ENCODE measurements around the gene ARX. TPM values are rescaled to one million over a fixed set of nuclear protein-coding genes. Genes with fewer than 3 reads are reported as not detected.

ARX gene
- total and polyA plus RNA-seq, 9 donors = 21.8 to 152 (median 78.0) TPM

DNA sequence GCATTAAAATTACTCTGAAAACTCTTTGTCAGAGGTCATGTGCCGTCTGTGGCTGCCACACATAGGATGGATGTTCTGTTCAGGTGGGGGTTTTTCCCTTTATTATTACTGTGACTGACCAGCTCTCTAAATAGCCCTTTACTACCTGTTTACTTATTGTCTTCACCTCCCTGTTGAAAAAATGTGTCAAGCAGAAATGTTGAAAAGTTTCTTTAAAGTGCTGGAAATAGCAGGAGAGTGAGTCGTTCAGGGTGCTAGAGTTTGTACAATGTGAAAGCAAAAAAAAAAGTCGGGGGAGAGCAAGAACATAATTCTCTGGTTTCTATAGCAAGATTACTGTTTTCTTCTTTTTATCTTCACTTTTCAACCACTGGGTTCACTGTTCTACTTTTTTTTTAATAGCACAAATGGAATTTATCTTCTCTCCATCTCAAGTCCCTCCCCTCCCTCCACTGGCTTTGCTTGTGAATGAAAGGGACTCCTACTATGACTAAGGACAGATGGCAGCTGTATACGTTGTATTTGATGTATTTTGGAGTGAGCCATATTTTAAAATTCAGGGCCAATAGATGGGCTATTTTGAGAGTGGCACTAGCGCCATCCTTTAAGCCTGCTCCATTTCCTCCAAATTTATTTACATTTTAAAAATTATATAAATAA, 33.3 kb downstream of the ARX start:
- intact Hi-C loops (cut with DNase I) = no loop called here
- no peaks in the 10 kb centered on the region for H3K9me3 ChIP-seq
- no peak overlapping the region for H3K4me3 ChIP-seq
- WGBS, 3 donors = 41 to 53% (median 46%) methylated on average over 5 of the region's 5 CpGs
- no peak overlapping the region for H3K27ac ChIP-seq
- TF ChIP-seq EP300 (IDR thresholded peaks at IDR 0.05) = no peak
- TF ChIP-seq, protein P1, sequence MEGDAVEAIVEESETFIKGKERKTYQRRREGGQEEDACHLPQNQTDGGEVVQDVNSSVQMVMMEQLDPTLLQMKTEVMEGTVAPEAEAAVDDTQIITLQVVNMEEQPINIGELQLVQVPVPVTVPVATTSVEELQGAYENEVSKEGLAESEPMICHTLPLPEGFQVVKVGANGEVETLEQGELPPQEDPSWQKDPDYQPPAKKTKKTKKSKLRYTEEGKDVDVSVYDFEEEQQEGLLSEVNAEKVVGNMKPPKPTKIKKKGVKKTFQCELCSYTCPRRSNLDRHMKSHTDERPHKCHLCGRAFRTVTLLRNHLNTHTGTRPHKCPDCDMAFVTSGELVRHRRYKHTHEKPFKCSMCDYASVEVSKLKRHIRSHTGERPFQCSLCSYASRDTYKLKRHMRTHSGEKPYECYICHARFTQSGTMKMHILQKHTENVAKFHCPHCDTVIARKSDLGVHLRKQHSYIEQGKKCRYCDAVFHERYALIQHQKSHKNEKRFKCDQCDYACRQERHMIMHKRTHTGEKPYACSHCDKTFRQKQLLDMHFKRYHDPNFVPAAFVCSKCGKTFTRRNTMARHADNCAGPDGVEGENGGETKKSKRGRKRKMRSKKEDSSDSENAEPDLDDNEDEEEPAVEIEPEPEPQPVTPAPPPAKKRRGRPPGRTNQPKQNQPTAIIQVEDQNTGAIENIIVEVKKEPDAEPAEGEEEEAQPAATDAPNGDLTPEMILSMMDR (IDR thresholded peaks at IDR 0.05) = no peak
- TF ChIP-seq POLR2A (IDR thresholded peaks at IDR 0.05) = no peak
- no peaks in the 10 kb centered on the region for H3K27me3 ChIP-seq
- H3K4me1 ChIP-seq (ENCODE audit: insufficient read depth) = no peaks in the 10 kb centered on the region
- no peak for DNase-seq
- H3K36me3 ChIP-seq = no peaks in the 10 kb centered on the region

DNA sequence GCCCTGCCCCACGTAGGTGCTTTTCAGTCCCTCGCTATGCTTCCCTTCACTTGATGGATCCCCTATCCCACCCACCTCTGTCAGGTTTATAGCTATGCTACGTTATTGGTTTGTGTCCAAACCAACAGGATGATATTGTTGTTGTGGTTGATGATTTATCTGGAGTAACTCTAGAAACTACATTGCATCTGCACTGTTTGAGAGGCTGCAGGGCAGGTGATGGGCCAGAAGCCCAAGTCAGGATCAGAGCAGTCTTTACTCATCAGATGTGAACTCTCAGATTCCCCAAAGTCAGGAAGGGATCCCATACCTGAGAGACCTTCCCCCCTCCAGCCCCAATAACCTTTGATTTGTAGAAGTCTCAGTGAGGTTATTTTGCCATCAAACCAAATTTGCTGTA, 34.7 kb downstream of the ARX start:
- no peak overlapping the region for H3K27ac ChIP-seq
- no peak overlapping the region for H3K4me3 ChIP-seq
- no peaks in the 10 kb centered on the region for H3K4me1 ChIP-seq (ENCODE audit: insufficient read depth)
- no peaks in the 10 kb centered on the region for H3K27me3 ChIP-seq
- TF ChIP-seq POLR2A (IDR thresholded peaks at IDR 0.05) = no peak
- TF ChIP-seq, protein P1 (IDR thresholded peaks at IDR 0.05) = no peak
- DNase-seq = no peak
- 70 to 77% (median 71%) methylated on average over 3 of the region's 3 CpGs for WGBS, 3 donors
- no peaks in the 10 kb centered on the region for H3K36me3 ChIP-seq
- no peaks in the 10 kb centered on the region for H3K9me3 ChIP-seq
- intact Hi-C loops (cut with DNase I) = no loop called here

DNA sequence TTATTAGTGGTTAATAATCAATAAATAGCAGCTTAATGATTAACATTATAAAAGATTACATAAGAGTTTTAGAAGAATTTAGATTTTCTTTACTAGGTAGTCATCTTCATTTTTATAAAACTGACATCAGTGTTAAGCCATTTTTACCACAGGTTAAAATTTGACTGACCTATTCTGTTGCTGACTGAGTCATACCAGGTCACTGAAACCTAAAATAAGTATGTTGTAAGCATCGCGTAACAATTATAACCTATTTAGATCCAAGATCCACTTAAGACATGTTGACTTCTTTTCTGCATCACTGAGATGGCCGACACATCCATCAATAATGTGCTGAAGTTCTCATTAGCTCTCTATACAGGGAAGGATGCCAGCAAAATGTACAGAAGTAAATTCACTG, 36.7 kb downstream of the ARX start:
- no peaks in the 10 kb centered on the region for H3K27me3 ChIP-seq
- no peaks in the 10 kb centered on the region for H3K36me3 ChIP-seq
- no peaks in the 10 kb centered on the region for H3K9me3 ChIP-seq
- TF ChIP-seq POLR2A (IDR thresholded peaks at IDR 0.05) (no peak), EP300 (IDR thresholded peaks at IDR 0.05) (no peak)
- TF ChIP-seq, protein P1 (IDR thresholded peaks at IDR 0.05) = no peak
- DNase-seq = no peak
- no peak overlapping the region for H3K4me3 ChIP-seq
- no peaks in the 10 kb centered on the region for H3K4me1 ChIP-seq (ENCODE audit: insufficient read depth)
- no peak overlapping the region for H3K27ac ChIP-seq
- WGBS, 3 donors = 85 to 90% (median 88%) methylated on average over 3 of the region's 3 CpGs
- intact Hi-C loops (cut with DNase I) = no loop called here

DNA sequence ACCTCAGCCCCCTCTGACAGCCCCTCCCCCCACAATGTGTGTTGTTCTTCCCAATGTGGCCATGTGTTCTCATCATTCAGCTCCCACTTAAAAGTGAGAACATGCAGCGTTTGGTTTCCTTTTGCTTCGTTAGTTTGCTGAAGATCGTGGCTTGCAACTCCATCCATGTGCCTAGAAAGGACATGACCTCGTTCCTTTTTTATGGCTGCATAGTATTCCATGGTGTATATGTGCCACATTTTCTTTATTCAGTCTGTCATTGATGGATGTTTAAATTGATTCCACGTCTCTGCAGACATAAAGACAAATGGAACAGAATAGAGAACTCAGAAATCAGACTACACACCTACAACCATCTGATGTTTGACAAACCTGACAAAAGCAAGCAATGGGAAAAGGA, 46.0 kb downstream of the ARX start:
- intact Hi-C loops (cut with DNase I) = no loop called here
- H3K27ac ChIP-seq = no peak overlapping the region
- H3K4me3 ChIP-seq = no peak overlapping the region
- DNase-seq = no peak
- H3K27me3 ChIP-seq = no peaks in the 10 kb centered on the region
- H3K36me3 ChIP-seq = no peaks in the 10 kb centered on the region
- H3K9me3 ChIP-seq = no peaks in the 10 kb centered on the region
- TF ChIP-seq POLR2A (IDR thresholded peaks at IDR 0.05) (no peak), EP300 (IDR thresholded peaks at IDR 0.05) (no peak)
- TF ChIP-seq, protein P1 (IDR thresholded peaks at IDR 0.05) = no peak
- 73 to 76% (median 76%) methylated on average over 5 of the region's 5 CpGs for WGBS, 3 donors
- H3K4me1 ChIP-seq (ENCODE audit: insufficient read depth) = no peaks in the 10 kb centered on the region

All from ovary (tissue), 9 donors.